ENCODE results near the gene BLTP3B.

DNA sequence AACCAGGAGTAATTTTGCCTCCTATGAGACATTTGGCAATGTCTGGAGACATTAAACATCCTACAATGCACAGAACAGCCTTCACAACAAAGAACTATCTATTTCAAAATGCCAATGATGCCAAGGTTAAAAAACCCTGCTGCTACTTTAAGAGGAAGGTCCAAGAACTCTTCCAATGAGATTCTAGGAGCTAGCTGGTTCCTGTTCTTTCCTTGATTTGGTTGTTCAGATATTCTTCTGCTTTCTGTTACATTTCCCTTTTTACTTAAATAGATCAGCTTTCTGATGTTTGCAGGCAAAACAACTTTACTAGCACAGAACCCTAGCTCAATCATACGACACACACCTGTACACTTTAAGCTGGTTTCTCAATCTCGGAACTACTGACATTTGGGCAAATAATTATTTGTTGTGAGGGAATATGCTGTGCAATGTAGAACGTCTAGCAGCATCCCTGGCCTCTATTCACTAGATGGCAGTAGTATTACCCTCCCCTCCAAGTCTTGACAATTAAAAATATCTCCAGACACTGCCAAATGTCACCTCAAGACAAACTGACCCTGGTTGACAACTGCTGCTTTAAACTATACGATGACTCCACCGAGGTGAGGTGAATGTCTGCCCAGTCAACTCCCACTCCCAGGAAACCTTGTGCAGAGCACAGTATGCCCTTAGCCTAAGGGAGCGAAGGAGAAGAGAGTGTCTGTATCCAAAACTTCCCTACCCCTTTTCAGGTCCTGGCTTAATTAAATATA is 4.4 kb downstream of the BLTP3B start:
- no peak for TF ChIP-seq POLR2A (IDR thresholded peaks at IDR 0.05)
- TF ChIP-seq, protein P1, sequence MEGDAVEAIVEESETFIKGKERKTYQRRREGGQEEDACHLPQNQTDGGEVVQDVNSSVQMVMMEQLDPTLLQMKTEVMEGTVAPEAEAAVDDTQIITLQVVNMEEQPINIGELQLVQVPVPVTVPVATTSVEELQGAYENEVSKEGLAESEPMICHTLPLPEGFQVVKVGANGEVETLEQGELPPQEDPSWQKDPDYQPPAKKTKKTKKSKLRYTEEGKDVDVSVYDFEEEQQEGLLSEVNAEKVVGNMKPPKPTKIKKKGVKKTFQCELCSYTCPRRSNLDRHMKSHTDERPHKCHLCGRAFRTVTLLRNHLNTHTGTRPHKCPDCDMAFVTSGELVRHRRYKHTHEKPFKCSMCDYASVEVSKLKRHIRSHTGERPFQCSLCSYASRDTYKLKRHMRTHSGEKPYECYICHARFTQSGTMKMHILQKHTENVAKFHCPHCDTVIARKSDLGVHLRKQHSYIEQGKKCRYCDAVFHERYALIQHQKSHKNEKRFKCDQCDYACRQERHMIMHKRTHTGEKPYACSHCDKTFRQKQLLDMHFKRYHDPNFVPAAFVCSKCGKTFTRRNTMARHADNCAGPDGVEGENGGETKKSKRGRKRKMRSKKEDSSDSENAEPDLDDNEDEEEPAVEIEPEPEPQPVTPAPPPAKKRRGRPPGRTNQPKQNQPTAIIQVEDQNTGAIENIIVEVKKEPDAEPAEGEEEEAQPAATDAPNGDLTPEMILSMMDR (IDR thresholded peaks at IDR 0.05), result peak in 2 of 6 experiments; percentile 14 to 30
